Neural progenitor cell (in vitro differentiated cells): ENCODE data around the gene MINDY4B.

Experiments used
- EZH2 ChIP-seq: fragments of 200-600 bp; sonication (generic); IDR thresholded peaks from 2 replicates; pipeline ENCODE4 v1.6.1; 2017; ENCODE audit warnings: antibody characterized with exemption, mild to moderate bottlenecking, moderate library complexity
- EZH2phosphoT487 ChIP-seq: fragments of 200-600 bp; sonication (generic); IDR thresholded peaks from 2 replicates; pipeline ENCODE4 v1.6.1; 2017; ENCODE audit warnings: antibody characterized with exemption
- TF ChIP-seq, protein P1 (sequence below): fragments of 200-600 bp; sonication (generic); IDR thresholded peaks from 2 replicates; pipeline ENCODE4 v1.5.1; 2017; ENCODE audit warnings: antibody characterized with exemption, mild to moderate bottlenecking

DNA sequence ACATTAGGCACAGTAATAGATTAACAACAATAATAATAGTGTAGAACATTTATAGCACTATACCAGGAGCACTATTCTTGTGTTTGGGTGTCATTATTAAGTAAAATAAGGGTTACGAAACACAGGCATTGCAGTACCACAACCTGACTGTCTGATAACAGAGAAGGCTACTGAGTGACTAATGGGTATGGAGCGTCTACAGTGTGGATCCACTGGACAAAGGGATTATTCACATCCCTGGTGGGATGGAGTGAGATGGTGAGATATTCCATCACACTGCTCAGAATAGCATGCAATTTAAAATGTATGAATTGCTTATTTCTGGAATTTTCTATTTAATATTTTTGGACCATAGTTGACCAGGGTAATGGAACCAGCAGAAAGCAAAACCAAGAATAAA lies 18.2 kb downstream of the MINDY4B start:
- TF ChIP-seq, protein P1, sequence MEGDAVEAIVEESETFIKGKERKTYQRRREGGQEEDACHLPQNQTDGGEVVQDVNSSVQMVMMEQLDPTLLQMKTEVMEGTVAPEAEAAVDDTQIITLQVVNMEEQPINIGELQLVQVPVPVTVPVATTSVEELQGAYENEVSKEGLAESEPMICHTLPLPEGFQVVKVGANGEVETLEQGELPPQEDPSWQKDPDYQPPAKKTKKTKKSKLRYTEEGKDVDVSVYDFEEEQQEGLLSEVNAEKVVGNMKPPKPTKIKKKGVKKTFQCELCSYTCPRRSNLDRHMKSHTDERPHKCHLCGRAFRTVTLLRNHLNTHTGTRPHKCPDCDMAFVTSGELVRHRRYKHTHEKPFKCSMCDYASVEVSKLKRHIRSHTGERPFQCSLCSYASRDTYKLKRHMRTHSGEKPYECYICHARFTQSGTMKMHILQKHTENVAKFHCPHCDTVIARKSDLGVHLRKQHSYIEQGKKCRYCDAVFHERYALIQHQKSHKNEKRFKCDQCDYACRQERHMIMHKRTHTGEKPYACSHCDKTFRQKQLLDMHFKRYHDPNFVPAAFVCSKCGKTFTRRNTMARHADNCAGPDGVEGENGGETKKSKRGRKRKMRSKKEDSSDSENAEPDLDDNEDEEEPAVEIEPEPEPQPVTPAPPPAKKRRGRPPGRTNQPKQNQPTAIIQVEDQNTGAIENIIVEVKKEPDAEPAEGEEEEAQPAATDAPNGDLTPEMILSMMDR = no peak
- TF ChIP-seq EZH2phosphoT487 = no peak
- TF ChIP-seq EZH2 = no peak
